ENCODE measurements around the gene WWOX. TPM values are rescaled to one million over a fixed set of nuclear protein-coding genes. Genes with fewer than 3 reads are reported as not detected.

Gene WWOX
- total RNA-seq, 6 donors from 2014 or later, result 18.7 to 167 (median 31.0) TPM

DNA sequence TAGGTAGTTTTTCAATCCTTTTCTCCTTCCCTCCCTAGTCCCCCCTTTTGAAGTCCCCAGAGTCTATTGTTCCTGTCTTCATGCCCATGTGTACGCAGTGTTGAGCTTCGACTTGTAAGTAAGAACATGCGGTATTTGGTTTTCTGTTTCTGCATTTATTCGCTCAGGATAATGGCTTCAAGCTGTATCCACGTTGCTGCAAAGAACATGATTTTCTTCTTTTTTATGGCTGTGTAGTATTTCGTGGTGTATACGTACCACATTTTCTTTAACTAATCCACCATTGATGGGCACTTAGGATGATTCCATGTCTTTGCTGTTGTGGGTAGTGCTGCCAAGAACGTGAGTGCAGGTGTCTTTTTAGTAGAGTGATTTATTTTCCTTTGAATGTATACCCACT, 651.2 kb downstream of the WWOX start:
- TF ChIP-seq EP300 (IDR thresholded peaks at IDR 0.05) (no peak), POLR2AphosphoS5 (IDR thresholded peaks at IDR 0.05) (no peak), POLR2A (IDR thresholded peaks at IDR 0.05) (no peak)
- TF ChIP-seq, protein P1, sequence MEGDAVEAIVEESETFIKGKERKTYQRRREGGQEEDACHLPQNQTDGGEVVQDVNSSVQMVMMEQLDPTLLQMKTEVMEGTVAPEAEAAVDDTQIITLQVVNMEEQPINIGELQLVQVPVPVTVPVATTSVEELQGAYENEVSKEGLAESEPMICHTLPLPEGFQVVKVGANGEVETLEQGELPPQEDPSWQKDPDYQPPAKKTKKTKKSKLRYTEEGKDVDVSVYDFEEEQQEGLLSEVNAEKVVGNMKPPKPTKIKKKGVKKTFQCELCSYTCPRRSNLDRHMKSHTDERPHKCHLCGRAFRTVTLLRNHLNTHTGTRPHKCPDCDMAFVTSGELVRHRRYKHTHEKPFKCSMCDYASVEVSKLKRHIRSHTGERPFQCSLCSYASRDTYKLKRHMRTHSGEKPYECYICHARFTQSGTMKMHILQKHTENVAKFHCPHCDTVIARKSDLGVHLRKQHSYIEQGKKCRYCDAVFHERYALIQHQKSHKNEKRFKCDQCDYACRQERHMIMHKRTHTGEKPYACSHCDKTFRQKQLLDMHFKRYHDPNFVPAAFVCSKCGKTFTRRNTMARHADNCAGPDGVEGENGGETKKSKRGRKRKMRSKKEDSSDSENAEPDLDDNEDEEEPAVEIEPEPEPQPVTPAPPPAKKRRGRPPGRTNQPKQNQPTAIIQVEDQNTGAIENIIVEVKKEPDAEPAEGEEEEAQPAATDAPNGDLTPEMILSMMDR (IDR thresholded peaks at IDR 0.05), result no peak
- DNase-seq (no peak), ATAC-seq (ENCODE audit: low FRiP score in 2 of 2) (no peak)
- Histone ChIP-seq H3K27ac (no peak overlapping the region), H3K4me1 (no peaks in the 10 kb centered on the region), H3K27me3 (no peaks in the 10 kb centered on the region), H3K9me3 (no peaks in the 10 kb centered on the region), H3K4me3 (no peak overlapping the region), H3K36me3 (no peaks in the 10 kb centered on the region)
- WGBS, 2 donors, result 95 to 96% methylated on average over 8 of the region's 8 CpGs

DNA sequence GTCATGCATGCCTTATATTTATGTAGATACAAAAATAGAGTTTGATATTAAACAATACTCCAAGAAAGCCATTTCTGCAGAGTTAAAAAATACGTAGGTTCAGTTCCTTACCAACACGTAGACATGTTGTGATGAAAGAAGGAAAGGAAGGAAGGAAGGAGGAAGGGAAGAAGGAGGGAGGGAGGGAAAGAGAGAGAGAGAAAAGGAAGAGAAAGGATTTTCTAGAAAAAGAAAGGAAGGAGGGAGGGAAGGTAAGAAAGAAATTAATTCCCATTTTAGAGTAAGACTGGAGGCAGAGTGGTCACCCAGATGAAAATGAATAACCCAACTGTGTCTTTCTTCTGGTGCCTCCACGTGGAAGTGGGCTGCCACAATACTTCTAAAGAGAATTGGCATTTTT, 652.1 kb downstream of the WWOX start:
- no peak overlapping the region for H3K27ac ChIP-seq
- WGBS, 2 donors, result 80 to 84% methylated on average over 3 of the region's 3 CpGs
- H3K4me1 ChIP-seq, result no peaks in the 10 kb centered on the region
- no peak for ATAC-seq (ENCODE audit: low FRiP score in 2 of 2)
- DNase-seq, result no peak
- H3K9me3 ChIP-seq, result no peaks in the 10 kb centered on the region
- no peaks in the 10 kb centered on the region for H3K36me3 ChIP-seq
- H3K4me3 ChIP-seq, result no peak overlapping the region
- no peaks in the 10 kb centered on the region for H3K27me3 ChIP-seq
- TF ChIP-seq, protein P1 (IDR thresholded peaks at IDR 0.05), result no peak

DNA sequence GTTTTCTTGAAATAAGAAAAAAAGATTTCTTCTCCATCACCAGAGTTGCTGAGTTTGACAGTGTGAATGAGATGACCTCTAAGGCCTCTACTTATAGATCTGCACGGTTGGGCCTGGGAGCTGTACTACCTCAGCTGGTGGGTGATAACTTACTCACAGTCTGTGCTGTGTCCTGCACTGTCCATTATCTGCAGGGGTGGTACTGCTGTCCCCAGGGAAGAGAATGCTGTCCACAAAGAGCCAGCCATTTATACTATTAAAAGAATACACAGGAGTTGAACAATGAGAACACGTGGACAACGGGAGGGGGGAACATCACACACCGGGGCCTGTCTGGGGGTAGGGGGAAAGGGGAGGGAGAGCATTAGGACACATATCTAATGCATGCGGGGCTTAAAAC, 655.3 kb downstream of the WWOX start:
- ATAC-seq (ENCODE audit: low FRiP score in 2 of 2) (no peak), DNase-seq (no peak)
- Histone ChIP-seq H3K4me3 (no peak overlapping the region), H3K27me3 (no peaks in the 10 kb centered on the region), H3K36me3 (no peaks in the 10 kb centered on the region), H3K27ac (no peak overlapping the region), H3K4me1 (no peaks in the 10 kb centered on the region), H3K9me3 (no peaks in the 10 kb centered on the region)
- 91 to 95% methylated on average over 2 to 5 of the region's 5 CpGs for WGBS, 2 donors
- TF ChIP-seq EP300 (IDR thresholded peaks at IDR 0.05) (no peak), POLR2AphosphoS5 (IDR thresholded peaks at IDR 0.05) (no peak), POLR2A (IDR thresholded peaks at IDR 0.05) (no peak)
- TF ChIP-seq, protein P1 (IDR thresholded peaks at IDR 0.05), result no peak

DNA sequence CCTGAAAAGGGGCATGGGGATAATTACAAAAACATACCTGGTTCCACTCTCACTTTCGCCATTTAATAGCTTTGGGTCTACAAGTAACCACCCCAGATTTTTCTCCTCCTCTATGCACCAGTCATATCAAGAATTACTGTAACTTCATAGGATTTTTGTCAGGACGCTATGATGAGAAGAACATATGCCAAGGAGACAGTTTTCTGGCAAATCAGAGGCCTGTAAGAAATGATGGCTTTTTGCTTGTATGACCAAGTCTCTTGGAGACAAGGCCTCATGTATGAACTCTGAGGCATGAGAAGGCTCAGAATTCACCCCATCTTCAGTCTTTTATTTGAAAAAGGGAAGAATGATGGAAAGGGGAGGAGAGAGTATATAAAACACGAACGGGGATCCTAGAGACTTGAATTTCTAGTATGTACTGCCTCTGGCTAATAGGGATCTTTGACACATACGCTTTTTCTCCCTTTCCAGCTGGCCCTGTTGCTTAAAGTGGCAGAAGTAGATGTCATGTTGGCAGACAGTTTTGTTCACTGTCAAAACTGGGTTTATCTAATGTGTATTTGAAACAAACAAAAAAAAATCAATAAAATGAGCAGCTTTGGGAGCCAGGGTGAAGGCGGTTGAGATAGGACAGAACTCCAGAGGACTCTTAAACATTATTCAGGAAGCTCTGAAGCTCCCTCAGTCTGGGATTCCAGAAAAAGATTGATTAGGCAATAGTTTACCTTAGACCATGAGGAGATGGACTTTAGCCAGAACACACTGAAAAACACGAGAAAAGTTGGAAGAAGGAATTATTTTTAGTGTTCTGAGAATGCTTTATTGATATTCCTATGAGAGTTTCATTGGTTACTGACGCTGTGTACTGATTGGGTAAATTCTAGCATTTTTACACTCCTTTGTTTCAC, 656.6 kb downstream of the WWOX start:
- ATAC-seq (ENCODE audit: low FRiP score in 2 of 2) (no peak), DNase-seq (no peak)
- H3K27ac ChIP-seq, result no peak overlapping the region
- WGBS, 2 donors, result 71 to 72% methylated on average over 8 of the region's 8 CpGs
- H3K9me3 ChIP-seq, result no peaks in the 10 kb centered on the region
- no peaks in the 10 kb centered on the region for H3K27me3 ChIP-seq
- no peaks in the 10 kb centered on the region for H3K36me3 ChIP-seq
- H3K4me1 ChIP-seq, result no peaks in the 10 kb centered on the region
- TF ChIP-seq, protein P1 (IDR thresholded peaks at IDR 0.05), result no peak
- no peak for TF ChIP-seq POLR2A (IDR thresholded peaks at IDR 0.05)
- no peak for TF ChIP-seq EP300 (IDR thresholded peaks at IDR 0.05)
- TF ChIP-seq POLR2AphosphoS5 (IDR thresholded peaks at IDR 0.05), result no peak
- no peak overlapping the region for H3K4me3 ChIP-seq

DNA sequence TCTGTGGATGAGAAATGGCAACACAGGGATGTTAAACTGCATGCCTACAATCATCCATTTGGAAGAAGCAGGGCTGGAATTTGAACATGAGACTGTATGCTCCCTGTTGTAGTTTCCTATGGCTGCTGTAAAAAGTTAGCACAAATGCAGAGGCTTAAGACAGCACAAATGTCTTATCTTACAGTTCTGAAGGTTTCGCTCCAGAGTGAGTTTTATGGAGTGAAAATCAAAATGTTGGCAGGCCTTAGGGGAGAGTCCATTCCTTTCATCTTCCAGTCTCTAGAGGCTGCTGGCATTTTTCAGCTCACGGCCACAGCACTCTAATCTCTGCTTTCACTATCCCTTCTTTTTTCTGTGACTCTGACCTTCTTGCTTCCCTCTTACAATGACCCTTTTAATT, 660.1 kb downstream of the WWOX start:
- 75 to 93% methylated on average over 2 of the region's 2 CpGs for WGBS, 2 donors
- ATAC-seq (ENCODE audit: low FRiP score in 2 of 2), result no peak
- no peaks in the 10 kb centered on the region for H3K36me3 ChIP-seq
- DNase-seq, result no peak
- no peaks in the 10 kb centered on the region for H3K9me3 ChIP-seq
- H3K4me3 ChIP-seq, result no peak overlapping the region
- no peak overlapping the region for H3K27ac ChIP-seq
- H3K4me1 ChIP-seq, result no peaks in the 10 kb centered on the region
- TF ChIP-seq EP300 (IDR thresholded peaks at IDR 0.05) (no peak), POLR2A (IDR thresholded peaks at IDR 0.05) (no peak), POLR2AphosphoS5 (IDR thresholded peaks at IDR 0.05) (no peak)
- TF ChIP-seq, protein P1 (IDR thresholded peaks at IDR 0.05), result no peak
- no peaks in the 10 kb centered on the region for H3K27me3 ChIP-seq
